GM23248 (cell line): ENCODE data around the gene C4BPA. TPM values are rescaled to one million over a fixed set of nuclear protein-coding genes. Genes with fewer than 3 reads are reported as not detected.
A peak's percentile ranks its signal among the peaks of the same experiment; 100 is the strongest.

Experiments
- DNase-seq: peaks from one replicate; pipeline ENCODE4 v3.0.0-alpha.2; 2015
- H2AFZ ChIP-seq: fragments of 200-600 bp; sonication (generic); 2 replicates; pipeline ENCODE4 v1.6.1; 2016; ENCODE audit warnings: antibody characterized with exemption
- H3F3A ChIP-seq: fragments of 200-600 bp; sonication (generic); 2 replicates; pipeline ENCODE4 v1.6.1; 2016; ENCODE audit warnings: mild to moderate bottlenecking, antibody characterized with exemption, mixed run types; ENCODE audit not compliant: insufficient read depth
- H3K27ac ChIP-seq: fragments of 200-600 bp; sonication (generic); 2 replicates; pipeline ENCODE4 v1.5.1; 2016; ENCODE audit warnings: mild to moderate bottlenecking
- H3K27me3 ChIP-seq: fragments of 200-600 bp; sonication (generic); replicated peaks from 2 replicates; pipeline ENCODE4 v1.6.1; 2016; ENCODE audit warnings: mild to moderate bottlenecking; ENCODE audit not compliant: insufficient read depth
- H3K36me3 ChIP-seq: fragments of 200-600 bp; sonication (generic); 2 replicates; pipeline ENCODE4 v1.6.1; 2016; ENCODE audit warnings: low read depth, mild to moderate bottlenecking
- H3K4me1 ChIP-seq: fragments of 200-600 bp; sonication (generic); 2 replicates; pipeline ENCODE4 v1.6.1; 2016; ENCODE audit warnings: mild to moderate bottlenecking; ENCODE audit not compliant: insufficient read depth
- H3K4me2 ChIP-seq: fragments of 200-600 bp; sonication (generic); one replicate; pipeline ENCODE4 v1.6.1; 2016; ENCODE audit warnings: mild to moderate bottlenecking; ENCODE audit not compliant: unreplicated experiment
- H3K4me3 ChIP-seq: fragments of 200-600 bp; sonication (generic); 2 replicates; pipeline ENCODE4 v1.5.1; 2016; ENCODE audit warnings: mild to moderate bottlenecking
- H3K79me2 ChIP-seq: fragments of 200-600 bp; sonication (generic); 2 replicates; pipeline ENCODE4 v1.6.1; 2016; ENCODE audit warnings: mild to moderate bottlenecking; ENCODE audit not compliant: insufficient read depth
- H3K9ac ChIP-seq: fragments of 200-600 bp; sonication (generic); 2 replicates; pipeline ENCODE4 v1.6.1; 2016; ENCODE audit warnings: mild to moderate bottlenecking
- H3K9me2 ChIP-seq: fragments of 200-600 bp; sonication (generic); 2 replicates; pipeline ENCODE4 v1.6.1; 2016; ENCODE audit warnings: mixed run types, mild to moderate bottlenecking, moderate library complexity; ENCODE audit not compliant: insufficient read depth
- H3K9me3 ChIP-seq: fragments of 200-600 bp; sonication (generic); one replicate; pipeline ENCODE4 v1.6.1; 2017; ENCODE audit warnings: low read depth
- H4K20me1 ChIP-seq: fragments of 200-600 bp; sonication (generic); 2 replicates; pipeline ENCODE4 v1.6.0; 2016; ENCODE audit not compliant: insufficient read depth
- EZH2 ChIP-seq: fragments of 200-600 bp; sonication (generic); IDR thresholded peaks from 2 replicates; pipeline ENCODE4 v1.6.1; 2018; ENCODE audit warnings: antibody characterized with exemption, mild to moderate bottlenecking; ENCODE audit not compliant: insufficient read depth, poor library complexity, severe bottlenecking
- EZH2phosphoT487 ChIP-seq: fragments of 200-600 bp; sonication (generic); IDR thresholded peaks from 2 replicates; pipeline ENCODE4 v1.6.1; 2018; ENCODE audit warnings: antibody characterized with exemption, moderate library complexity, mild to moderate bottlenecking, low read depth; ENCODE audit not compliant: insufficient read depth
- WGBS, 2 experiments: methylation state at CpG; one replicate each; pipeline ENCODE4 v1.1.6; 2015 to 2017; ENCODE audit warnings: low lambda C conversion rate in 2 of 2, low coverage in 1 of 2; ENCODE audit errors: missing lambda C conversion rate in 2 of 2; 5-methylcytosine and 5-hydroxymethylcytosine counted together
- in situ Hi-C: fragments of 300-500 bp; cut with MboI; formaldehyde crosslinking; loops from 2 replicates; pipeline ENCODE4 v1.15.0; 2020
- polyA plus RNA-seq: library from polyadenylated mRNA; unstranded; fragments of >200 nt; fragmentation: Nextera tagmentation; extraction: Ambion mirVana; gene quantifications from 2 replicates; pipeline ENCODE4 v1.2.1, GENCODE V29; 2016
- total RNA-seq: library from RNA; depleted of rRNA; stranded (reverse); fragments of >200 nt; shearing (Covaris generic); gene quantifications from 2 replicates; pipeline ENCODE4 v1.2.3, GENCODE V29; 2014

C4BPA gene
- total and polyA plus RNA-seq, 2 experiments from 2014 or later, result not detected

DNA sequence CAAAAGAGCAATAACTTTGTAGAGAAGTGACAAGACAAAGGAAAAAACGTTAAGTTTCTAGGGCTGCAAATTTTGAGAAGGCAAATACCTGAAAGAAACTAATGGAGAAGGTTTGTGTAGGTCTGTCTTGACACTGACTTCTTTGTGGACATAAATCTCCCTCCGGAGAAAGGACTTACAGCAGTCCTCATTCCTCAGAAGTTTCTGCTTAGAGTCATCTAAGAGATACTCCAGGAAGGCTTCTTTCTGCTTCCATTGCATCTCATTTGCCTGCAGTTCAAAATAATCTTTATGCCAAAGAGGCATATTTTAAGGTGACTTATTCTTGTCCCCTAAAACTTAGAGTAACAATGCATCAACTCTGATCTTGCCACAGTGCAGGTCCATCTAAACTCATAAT lies 19.8 kb upstream of the C4BPA start:
- H3K4me2 ChIP-seq, result no peak overlapping the region
- 56 to 57% methylated on average over 2 of the region's 2 CpGs for WGBS, 2 experiments
- H3K36me3 ChIP-seq, result no peaks in the 10 kb centered on the region
- no peaks in the 10 kb centered on the region for H4K20me1 ChIP-seq
- H2AFZ ChIP-seq, result no peak overlapping the region
- no peak overlapping the region for H3K4me3 ChIP-seq
- H3K9me3 ChIP-seq, result no peaks in the 10 kb centered on the region
- no peak overlapping the region for H3K27ac ChIP-seq
- DNase-seq, result peak; percentile 20
- in situ Hi-C loops, result no loop called here
- H3K9me2 ChIP-seq, result no peaks in the 10 kb centered on the region
- no peak overlapping the region for H3K9ac ChIP-seq
- H3K4me1 ChIP-seq, result 0 out of 2 replicates have a peak, but pooled peaks cover 3% of the 10 kb centered on the region
- H3K79me2 ChIP-seq, result no peaks in the 10 kb centered on the region
- no peaks in the 10 kb centered on the region for H3F3A ChIP-seq
- TF ChIP-seq EZH2 (no peak), EZH2phosphoT487 (no peak)
- H3K27me3 ChIP-seq, result peaks cover 21% of the 10 kb centered on the region

DNA sequence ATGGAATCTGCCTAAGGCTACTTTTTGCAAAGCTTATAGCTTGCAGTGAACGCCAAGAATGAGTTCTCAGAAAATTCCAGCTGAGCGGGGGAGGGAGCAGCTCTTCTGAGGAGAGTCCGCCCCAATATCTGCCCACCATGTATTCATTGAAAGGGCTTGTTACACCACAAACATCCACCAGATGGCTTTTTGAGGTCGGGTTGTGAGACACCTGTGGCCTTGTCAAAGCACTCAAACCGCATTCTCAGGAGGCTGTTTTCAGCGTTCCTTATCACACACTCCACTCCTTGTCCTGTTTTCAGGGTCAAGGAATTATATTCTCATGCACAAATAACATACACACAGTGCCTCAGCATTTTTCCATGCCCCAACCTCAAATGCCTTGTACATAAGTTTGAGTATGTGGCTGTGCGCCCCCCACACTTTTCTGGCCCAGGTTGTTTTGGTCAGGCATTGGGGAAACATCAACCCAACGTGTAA lies 19.3 kb upstream of the C4BPA start:
- Histone ChIP-seq H3K36me3 (no peaks in the 10 kb centered on the region), H3F3A (no peaks in the 10 kb centered on the region), H3K4me3 (no peak overlapping the region), H4K20me1 (no peaks in the 10 kb centered on the region), H3K4me2 (no peak overlapping the region), H2AFZ (no peak overlapping the region), H3K9me2 (no peaks in the 10 kb centered on the region), H3K9me3 (no peaks in the 10 kb centered on the region), H3K79me2 (no peaks in the 10 kb centered on the region), H3K4me1 (0 out of 2 replicates have a peak, but pooled peaks cover 3% of the 10 kb centered on the region), H3K9ac (no peak overlapping the region), H3K27me3 (peaks cover 21% of the 10 kb centered on the region), H3K27ac (no peak overlapping the region)
- in situ Hi-C loops, result loop anchor here (5.0 kb wide), 1 partner anchor 333 kb away; no protein-coding TSS in a partner anchor
- TF ChIP-seq EZH2, result no peak
- no peak for TF ChIP-seq EZH2phosphoT487
- 25 to 28% methylated on average over 8 of the region's 8 CpGs for WGBS, 2 experiments
- DNase-seq, result peak; percentile 63

GRCh38 chr1:207085887-207086286 lies 18.1 kb upstream of the C4BPA start:
- Histone ChIP-seq H3K4me2 (no peak overlapping the region), H3K27me3 (peaks cover 21% of the 10 kb centered on the region), H3K4me3 (no peak overlapping the region), H2AFZ (no peak overlapping the region), H3K9ac (no peak overlapping the region), H3K9me2 (no peaks in the 10 kb centered on the region), H3K9me3 (no peaks in the 10 kb centered on the region), H3K79me2 (no peaks in the 10 kb centered on the region), H4K20me1 (no peaks in the 10 kb centered on the region), H3K4me1 (0 out of 2 replicates have a peak, but pooled peaks cover 3% of the 10 kb centered on the region), H3F3A (no peaks in the 10 kb centered on the region), H3K36me3 (no peaks in the 10 kb centered on the region), H3K27ac (no peak overlapping the region)
- in situ Hi-C loops, result loop anchor here (5.0 kb wide), 1 partner anchor 331 kb away; no protein-coding TSS in a partner anchor
- TF ChIP-seq EZH2phosphoT487 (no peak), EZH2 (no peak)
- DNase-seq, result no peak
- 44 to 50% methylated on average over 3 of the region's 3 CpGs for WGBS, 2 experiments

DNA sequence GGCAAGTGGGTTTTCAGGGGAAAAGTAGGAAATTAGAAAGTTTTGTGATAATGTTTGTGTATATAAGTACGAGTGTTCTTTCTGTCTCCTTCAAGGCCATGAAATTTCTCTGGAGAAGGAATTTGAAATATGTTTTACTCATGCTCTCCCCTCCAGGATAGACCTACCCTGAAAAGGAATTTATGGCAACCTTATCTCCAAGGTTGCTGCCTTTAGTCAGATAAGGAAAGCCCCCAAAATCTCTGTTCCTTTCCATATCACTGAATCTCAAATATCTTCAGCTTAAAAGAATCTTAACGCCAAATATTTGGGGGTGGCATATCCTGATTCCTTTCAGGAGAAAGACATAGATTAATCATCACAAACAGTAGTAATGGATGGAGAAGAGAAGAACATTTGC lies 15.9 kb upstream of the C4BPA start:
- Histone ChIP-seq H3K4me1 (0 out of 2 replicates have a peak, but pooled peaks cover 3% of the 10 kb centered on the region), H3K9ac (no peak overlapping the region), H3K4me3 (no peak overlapping the region), H3K36me3 (no peaks in the 10 kb centered on the region), H3K79me2 (no peaks in the 10 kb centered on the region), H2AFZ (no peak overlapping the region), H3K27me3 (peaks cover 13% of the 10 kb centered on the region), H3F3A (no peaks in the 10 kb centered on the region), H3K27ac (no peak overlapping the region), H3K9me3 (no peaks in the 10 kb centered on the region), H4K20me1 (no peaks in the 10 kb centered on the region), H3K9me2 (no peaks in the 10 kb centered on the region), H3K4me2 (no peak overlapping the region)
- 67 to 71% methylated on average over 2 of the region's 2 CpGs for WGBS, 2 experiments
- TF ChIP-seq EZH2phosphoT487 (no peak), EZH2 (no peak)
- in situ Hi-C loops, result loop anchor here (5.0 kb wide), 1 partner anchor 329 kb away; no protein-coding TSS in a partner anchor
- no peak for DNase-seq
